Body of pancreas (tissue), 4 donors: ENCODE data around the gene GPATCH1.

Experiments used
- CTCF ChIP-seq, 7 experiments: fragments of 450-650 bp in 4 of 7; fragments of 200-600 bp in 3 of 7; sonication (generic) in 3 of 7; IDR thresholded peaks; one replicate each; pipeline ENCODE4 v1.5.1; 2016 to 2019; ENCODE audit warnings: antibody characterized with exemption in 7 of 7
- POLR2A ChIP-seq, 3 donors: fragments of 450-650 bp; IDR thresholded peaks; one replicate each; pipeline ENCODE4 v1.6.1; 2016; ENCODE audit warnings: antibody characterized with exemption in 3 of 3, mild to moderate bottlenecking in 2 of 3

GRCh38 chr19:33066543-33066942 is 14.4 kb upstream of the GPATCH1 start:
- TF ChIP-seq CTCF (IDR thresholded peaks at IDR 0.05) (no peak), POLR2A (IDR thresholded peaks at IDR 0.05) (no peak)
